H9 (cell line): Measurements from ENCODE around the gene ATP4A. TPM values are rescaled to one million over a fixed set of nuclear protein-coding genes. Genes with fewer than 3 reads are reported as not detected.

Source experiments
- DNase-seq: peaks from one replicate; pipeline ENCODE4 v3.0.0-alpha.2; 2017
- H2AFZ ChIP-seq: one replicate; pipeline ENCODE4 v1.6.1; 2013; ENCODE audit warnings: mild to moderate bottlenecking, low read length, control low read depth, moderate library complexity
- H2AK5ac ChIP-seq: 2 replicates; pipeline ENCODE4 v1.6.1; 2013; ENCODE audit warnings: low read length, control low read depth, mixed read lengths; ENCODE audit not compliant: insufficient read length
- H2BK120ac ChIP-seq: one replicate; pipeline ENCODE4 v1.6.1; 2013; ENCODE audit warnings: low read depth, mild to moderate bottlenecking, low read length, control low read depth, inconsistent platforms; ENCODE audit not compliant: poor library complexity, severe bottlenecking
- H2BK12ac ChIP-seq: 2 replicates; pipeline ENCODE4 v1.6.1; 2013; ENCODE audit warnings: low read length, control low read depth, mixed read lengths, low read depth; ENCODE audit not compliant: insufficient read length
- H2BK15ac ChIP-seq: 2 replicates; pipeline ENCODE4 v1.6.1; 2013; ENCODE audit warnings: low read depth, low read length, control low read depth
- H2BK20ac ChIP-seq: one replicate; pipeline ENCODE4 v1.6.1; 2013; ENCODE audit warnings: low read depth, mild to moderate bottlenecking, low read length, control low read depth, inconsistent platforms; ENCODE audit not compliant: poor library complexity, severe bottlenecking
- H2BK5ac ChIP-seq: 2 replicates; pipeline ENCODE4 v1.6.1; 2013; ENCODE audit warnings: low read length, control low read depth, mixed read lengths; ENCODE audit not compliant: insufficient read length
- H3K14ac ChIP-seq: 2 replicates; pipeline ENCODE4 v1.6.1; 2013; ENCODE audit warnings: low read length, control low read depth; ENCODE audit not compliant: insufficient read depth
- H3K18ac ChIP-seq: 2 replicates; pipeline ENCODE4 v1.6.1; 2013; ENCODE audit warnings: low read depth, mild to moderate bottlenecking, mixed read lengths, low read length, control low read depth; ENCODE audit not compliant: insufficient read length
- H3K23ac ChIP-seq: 2 replicates; pipeline ENCODE4 v1.6.1; 2013; ENCODE audit warnings: low read length, control low read depth, mixed read lengths, low read depth; ENCODE audit not compliant: insufficient read length
- H3K23me2 ChIP-seq: 2 replicates; pipeline ENCODE4 v1.6.1; 2013; ENCODE audit warnings: low read depth, mild to moderate bottlenecking, mixed read lengths, low read length, control low read depth; ENCODE audit not compliant: insufficient read length, poor library complexity, severe bottlenecking
- H3K27ac ChIP-seq: 2 replicates; pipeline ENCODE4 v1.5.1; 2013; ENCODE audit warnings: low read length, control low read depth, mixed read lengths, low read depth; ENCODE audit not compliant: insufficient read length
- H3K27me3 ChIP-seq: 2 replicates; pipeline ENCODE4 v1.6.1; 2013; ENCODE audit warnings: low read length, control low read depth, inconsistent platforms; ENCODE audit not compliant: insufficient read depth
- H3K4ac ChIP-seq: 2 replicates; pipeline ENCODE4 v1.6.1; 2013; ENCODE audit warnings: low read depth, mild to moderate bottlenecking, control low read depth, inconsistent platforms, low read length, moderate library complexity
- H3K4me1 ChIP-seq: 2 replicates; pipeline ENCODE4 v1.6.1; 2013; ENCODE audit warnings: low read length, control low read depth, inconsistent platforms; ENCODE audit not compliant: insufficient read depth
- H3K4me2 ChIP-seq: 2 replicates; pipeline ENCODE4 v1.6.1; 2013; ENCODE audit warnings: low read length, control low read depth, mixed read lengths; ENCODE audit not compliant: insufficient read length, insufficient read depth
- H3K56ac ChIP-seq: 2 replicates; pipeline ENCODE4 v1.6.1; 2013; ENCODE audit warnings: low read depth, mild to moderate bottlenecking, mixed read lengths, low read length, control low read depth; ENCODE audit not compliant: insufficient read length
- H3K79me1 ChIP-seq: 2 replicates; pipeline ENCODE4 v1.6.1; 2013; ENCODE audit warnings: low read depth, mild to moderate bottlenecking, moderate library complexity, low read length, control low read depth, inconsistent platforms; ENCODE audit not compliant: insufficient read depth, poor library complexity, severe bottlenecking
- H3K79me2 ChIP-seq: 2 replicates; pipeline ENCODE4 v1.6.1; 2013; ENCODE audit warnings: low read length, control low read depth, inconsistent platforms; ENCODE audit not compliant: insufficient read depth
- H3K9ac ChIP-seq: 2 replicates; pipeline ENCODE4 v1.6.1; 2013; ENCODE audit warnings: low read length, control low read depth, mixed read lengths; ENCODE audit not compliant: insufficient read length; ENCODE audit errors: extremely low read depth
- H3K9me3 ChIP-seq: one replicate; pipeline ENCODE4 v1.6.1; 2013; ENCODE audit warnings: low read depth, low read length, inconsistent platforms; ENCODE audit not compliant: control insufficient read depth
- H3T11ph ChIP-seq: one replicate; pipeline ENCODE4 v1.6.1; 2013; ENCODE audit warnings: mild to moderate bottlenecking, low read length, control low read depth, inconsistent platforms
- H4K20me1 ChIP-seq: one replicate; pipeline ENCODE4 v1.6.1; 2013; ENCODE audit not compliant: control insufficient read depth, insufficient read length, insufficient read depth
- H4K5ac ChIP-seq: 2 replicates; pipeline ENCODE4 v1.6.1; 2013; ENCODE audit warnings: low read depth, mild to moderate bottlenecking, mixed read lengths, low read length, control low read depth; ENCODE audit not compliant: insufficient read length
- H4K8ac ChIP-seq: replicated peaks from 2 replicates; pipeline ENCODE4 v1.6.1; 2013; ENCODE audit warnings: low read length, control low read depth, mixed read lengths, low read depth; ENCODE audit not compliant: insufficient read length
- H4K91ac ChIP-seq: 2 replicates; pipeline ENCODE4 v1.6.1; 2013; ENCODE audit warnings: low read depth, mild to moderate bottlenecking, moderate library complexity, mixed read lengths, low read length, control low read depth; ENCODE audit not compliant: insufficient read length
- H3K27ac Mint-ChIP-seq, 3 experiments: 2 replicates in 2 of 3; 3 replicates in 1 of 3; pipeline ENCODE4 v1.8.0; 2020 to 2021; ENCODE audit warnings: mixed read lengths in 3 of 3, mild to moderate bottlenecking in 1 of 3, moderate library complexity in 1 of 3
- H3K27me3 Mint-ChIP-seq: 2 replicates; pipeline ENCODE4 v1.8.0; 2021; ENCODE audit warnings: low read depth, mild to moderate bottlenecking, moderate library complexity, mixed read lengths
- H3K36me3 Mint-ChIP-seq, 3 experiments: 2 replicates in 2 of 3; 3 replicates in 1 of 3; pipeline ENCODE4 v1.8.0; 2020 to 2021; ENCODE audit warnings: low read depth in 3 of 3, mixed read lengths in 3 of 3; ENCODE audit not compliant: insufficient read depth in 1 of 3
- H3K4me1 Mint-ChIP-seq, 2 experiments: 2 replicates each; pipeline ENCODE4 v1.8.0; 2020; ENCODE audit warnings: mixed read lengths in 2 of 2
- H3K4me3 Mint-ChIP-seq, 2 experiments: 2 replicates in 1 of 2; 3 replicates in 1 of 2; pipeline ENCODE4 v1.8.0; 2020 to 2021; ENCODE audit warnings: mild to moderate bottlenecking in 2 of 2, mixed read lengths in 2 of 2, moderate library complexity in 1 of 2
- H3K9me3 Mint-ChIP-seq, 2 experiments: 2 replicates in 1 of 2; 3 replicates in 1 of 2; pipeline ENCODE4 v1.8.0; 2020; ENCODE audit warnings: mild to moderate bottlenecking in 2 of 2, mixed read lengths in 2 of 2, moderate library complexity in 1 of 2
- WGBS: extraction: QIAGEN DNeasy Blood & Tissue Kit; methylation state at CpG from one replicate; pipeline ENCODE4 v1.1.7; 2013; ENCODE audit warnings: missing lambda C conversion rate, low lambda C conversion rate, mixed read lengths; ENCODE audit not compliant: insufficient read length; ENCODE audit errors: extremely low coverage; 5-methylcytosine and 5-hydroxymethylcytosine counted together
- total RNA-seq: library from RNA; stranded (reverse); gene quantifications from 2 replicates; pipeline ENCODE4 v1.2.1, GENCODE V29; 2021
- TF ChIP-seq, protein P1 (sequence below): fragments of 200-600 bp; sonication (generic); conservative IDR thresholded peaks from 3 replicates; pipeline ENCODE4 v1.8.0; 2021; ENCODE audit warnings: antibody characterized with exemption, mild to moderate bottlenecking

Gene ATP4A
- total RNA-seq, 1 experiment from 2014 or later: 0.24 TPM

DNA sequence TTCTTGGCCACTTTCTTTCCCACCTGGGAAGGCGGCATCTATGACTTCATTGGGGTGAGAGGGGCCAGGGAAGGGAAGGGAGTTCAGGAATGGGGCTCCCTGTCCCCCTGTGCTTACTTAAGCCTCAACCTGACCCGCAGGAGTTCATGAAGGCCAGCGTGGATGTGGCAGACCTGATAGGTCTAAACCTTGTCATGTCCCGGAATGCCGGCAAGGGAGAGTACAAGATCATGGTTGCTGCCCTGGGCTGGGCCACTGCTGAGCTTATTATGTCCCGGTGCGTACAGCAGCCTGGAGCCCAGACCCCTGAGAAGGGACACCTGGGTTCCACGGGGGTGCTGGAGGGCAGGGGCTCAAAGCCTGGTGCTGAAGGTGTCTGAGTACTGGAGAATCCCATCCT is 16.9 kb downstream of the ATP4A start:
- Histone ChIP-seq H3K9me3 (no peaks in the 10 kb centered on the region), H2BK15ac (no peak overlapping the region), H4K5ac (no peak overlapping the region), H3K4me1 (peaks cover 6% of the 10 kb centered on the region; the same call in 1 of the 2 replicates), H3K23me2 (peaks cover 13% of the 10 kb centered on the region), H3K18ac (no peak overlapping the region), H4K91ac (no peak overlapping the region), H3K27ac (no peak overlapping the region), H3K79me1 (no peaks in the 10 kb centered on the region), H3K4ac (no peak overlapping the region), H2AFZ (no peak overlapping the region), H4K20me1 (no peaks in the 10 kb centered on the region), H3K9ac (peak overlapping the region; percentile 12), H3K14ac (no peak overlapping the region), H2BK5ac (no peak overlapping the region), H3K23ac (no peak overlapping the region), H3T11ph (no peak overlapping the region), H2BK12ac (no peak overlapping the region), H3K27me3 (no peaks in the 10 kb centered on the region), H3K4me2 (peak overlapping the region; percentile 90), H3K79me2 (peaks cover 5% of the 10 kb centered on the region; the same call in 1 of the 2 replicates), H2BK20ac (no peak overlapping the region), H4K8ac (no peak overlapping the region), H2AK5ac (no peak overlapping the region), H2BK120ac (no peak overlapping the region), H3K56ac (no peak overlapping the region)
- TF ChIP-seq, protein P1, sequence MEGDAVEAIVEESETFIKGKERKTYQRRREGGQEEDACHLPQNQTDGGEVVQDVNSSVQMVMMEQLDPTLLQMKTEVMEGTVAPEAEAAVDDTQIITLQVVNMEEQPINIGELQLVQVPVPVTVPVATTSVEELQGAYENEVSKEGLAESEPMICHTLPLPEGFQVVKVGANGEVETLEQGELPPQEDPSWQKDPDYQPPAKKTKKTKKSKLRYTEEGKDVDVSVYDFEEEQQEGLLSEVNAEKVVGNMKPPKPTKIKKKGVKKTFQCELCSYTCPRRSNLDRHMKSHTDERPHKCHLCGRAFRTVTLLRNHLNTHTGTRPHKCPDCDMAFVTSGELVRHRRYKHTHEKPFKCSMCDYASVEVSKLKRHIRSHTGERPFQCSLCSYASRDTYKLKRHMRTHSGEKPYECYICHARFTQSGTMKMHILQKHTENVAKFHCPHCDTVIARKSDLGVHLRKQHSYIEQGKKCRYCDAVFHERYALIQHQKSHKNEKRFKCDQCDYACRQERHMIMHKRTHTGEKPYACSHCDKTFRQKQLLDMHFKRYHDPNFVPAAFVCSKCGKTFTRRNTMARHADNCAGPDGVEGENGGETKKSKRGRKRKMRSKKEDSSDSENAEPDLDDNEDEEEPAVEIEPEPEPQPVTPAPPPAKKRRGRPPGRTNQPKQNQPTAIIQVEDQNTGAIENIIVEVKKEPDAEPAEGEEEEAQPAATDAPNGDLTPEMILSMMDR: no peak
- no peaks in the 10 kb centered on the region for H3K9me3 Mint-ChIP-seq
- no peak for DNase-seq
- H3K27me3 Mint-ChIP-seq: no peaks in the 10 kb centered on the region
- peak overlapping the region; percentile 95 to 97 for H3K4me3 Mint-ChIP-seq
- peak overlapping the region in 1 of 3 experiments; percentile 77; a peak in 1 of 7 replicates for H3K27ac Mint-ChIP-seq
- H3K4me1 Mint-ChIP-seq: peaks cover 24 to 28% of the 10 kb centered on the region in 2 experiments
- WGBS: no CpG with 5 or more reads among the region's 8 CpGs
- peaks cover 14 to 63% (median 41%) of the 10 kb centered on the region in 3 experiments; a peak in 6 of 7 replicates for H3K36me3 Mint-ChIP-seq
